Left forelimb (tissue), 1 donor: ENCODE results near the gene GAP43.

Source experiments
- DNase-seq: peaks from one replicate; pipeline ENCODE4 v3.0.0-alpha.2; 2018; ENCODE audit warnings: low spot score

GAP43 gene

GRCh38 chr3:115662356-115662755, 39.0 kb downstream of the GAP43 start:
- DNase-seq: no peak

- DNase-seq: no peak
These were observed 40.1 kb downstream of the GAP43 start for GRCh38 chr3:115663414-115663813.

- DNase-seq: no peak
These were observed 42.8 kb downstream of the GAP43 start for GRCh38 chr3:115666081-115666480.

- DNase-seq: no peak
These were observed 43.8 kb downstream of the GAP43 start for GRCh38 chr3:115666920-115667737.

- no peak for DNase-seq
These were observed 44.4 kb downstream of the GAP43 start for GRCh38 chr3:115667738-115668065.

- no peak for DNase-seq
These were observed 47.6 kb downstream of the GAP43 start for GRCh38 chr3:115670911-115671310.

GRCh38 chr3:115671761-115672455, 48.6 kb downstream of the GAP43 start:
- DNase-seq: no peak

GRCh38 chr3:115673881-115674280, 50.6 kb downstream of the GAP43 start:
- no peak for DNase-seq

GRCh38 chr3:115676336-115676735, 53.0 kb downstream of the GAP43 start:
- DNase-seq: no peak

GRCh38 chr3:115680803-115681345, 57.6 kb downstream of the GAP43 start:
- DNase-seq: no peak

GRCh38 chr3:115681736-115682135, 58.4 kb downstream of the GAP43 start:
- no peak for DNase-seq

- DNase-seq: no peak
These were observed 60.0 kb downstream of the GAP43 start for GRCh38 chr3:115683305-115683704.

- no peak for DNase-seq
These were observed 60.5 kb downstream of the GAP43 start for GRCh38 chr3:115683773-115684172.

- DNase-seq: no peak
These were observed 61.8 kb downstream of the GAP43 start for GRCh38 chr3:115685097-115685496.

- no peak for DNase-seq
These were observed 64.4 kb downstream of the GAP43 start for GRCh38 chr3:115687721-115688120.

- no peak for DNase-seq
These were observed 65.1 kb downstream of the GAP43 start for GRCh38 chr3:115688418-115688817.

- DNase-seq: no peak
These were observed 66.6 kb downstream of the GAP43 start for GRCh38 chr3:115689928-115690327.

- no peak for DNase-seq
These were observed 68.7 kb downstream of the GAP43 start for GRCh38 chr3:115691964-115692363.

- DNase-seq: peak; percentile 81
These were observed 69.7 kb downstream of the GAP43 start for GRCh38 chr3:115692887-115693524.

GRCh38 chr3:115693868-115694267, 70.6 kb downstream of the GAP43 start:
- no peak for DNase-seq

- no peak for DNase-seq
These were observed 71.8 kb downstream of the GAP43 start for GRCh38 chr3:115695090-115695489.

- no peak for DNase-seq
These were observed 74.1 kb downstream of the GAP43 start for GRCh38 chr3:115697263-115698053.
